Measurements from ENCODE around the gene MRE11. TPM values are rescaled to one million over a fixed set of nuclear protein-coding genes. Genes with fewer than 3 reads are reported as not detected.

MRE11 gene
- total RNA-seq, result 10 to 100 TPM; 10.4 to 21.0 (median 14.4) TPM

- no peak for TF ChIP-seq CTCF (IDR thresholded peaks at IDR 0.05)
Observed at GRCh38 chr11:94493281-94494125, at the start of gene MRE11, which contains the start of gene ANKRD49. Gene MRE11, minus strand, starts transcription at chr11:94493844. Its CDS starts 1,043 bp downstream, at chr11:94492801. Gene ANKRD49, plus strand, starts transcription at chr11:94493984. Its CDS starts 2,710 bp downstream, at chr11:94496694.

GRCh38 chr11:94539420-94539819, 45.8 kb upstream of the MRE11 start:
- no peak for ATAC-seq (ENCODE audit: low FRiP score)
- DNase-seq (ENCODE audit: low spot score), result no peak
- no peak for TF ChIP-seq CTCF (IDR thresholded peaks at IDR 0.05)

More at GRCh38 chr11:94493281-94494125, at the start of gene MRE11, which contains the start of gene ANKRD49:
- peak; percentile 92 for DNase-seq (ENCODE audit: low spot score)
- peak; percentile 100 for ATAC-seq (ENCODE audit: low FRiP score)

GRCh38 chr11:94537031-94537600, 43.5 kb upstream of the MRE11 start:
- TF ChIP-seq CTCF (IDR thresholded peaks at IDR 0.05), result no peak
- peak; percentile 68 for ATAC-seq (ENCODE audit: low FRiP score)
- DNase-seq (ENCODE audit: low spot score), result no peak

GRCh38 chr11:94536386-94536785, 42.7 kb upstream of the MRE11 start:
- ATAC-seq (ENCODE audit: low FRiP score), result no peak
- no peak for TF ChIP-seq CTCF (IDR thresholded peaks at IDR 0.05)
- DNase-seq (ENCODE audit: low spot score), result no peak

GRCh38 chr11:94533696-94534630, 40.3 kb upstream of the MRE11 start:
- no peak for TF ChIP-seq CTCF (IDR thresholded peaks at IDR 0.05)
- ATAC-seq (ENCODE audit: low FRiP score) (no peak), DNase-seq (ENCODE audit: low spot score) (no peak)

GRCh38 chr11:94533206-94533605, 39.6 kb upstream of the MRE11 start:
- DNase-seq (ENCODE audit: low spot score) (no peak), ATAC-seq (ENCODE audit: low FRiP score) (no peak)
- TF ChIP-seq CTCF (IDR thresholded peaks at IDR 0.05), result no peak

Measured in omental fat pad (tissue), 4 donors.